HG03439 (cell line): Measurements from ENCODE around the gene CD4.

ENCODE experiments used
- ATAC-seq: cut with Tn5 transposase; IDR thresholded peaks from one replicate; pipeline ENCODE4 v1.9.1; 2021; ENCODE audit warnings: mild to moderate bottlenecking, moderate library complexity; ENCODE audit not compliant: unreplicated experiment

The CD4 gene

DNA sequence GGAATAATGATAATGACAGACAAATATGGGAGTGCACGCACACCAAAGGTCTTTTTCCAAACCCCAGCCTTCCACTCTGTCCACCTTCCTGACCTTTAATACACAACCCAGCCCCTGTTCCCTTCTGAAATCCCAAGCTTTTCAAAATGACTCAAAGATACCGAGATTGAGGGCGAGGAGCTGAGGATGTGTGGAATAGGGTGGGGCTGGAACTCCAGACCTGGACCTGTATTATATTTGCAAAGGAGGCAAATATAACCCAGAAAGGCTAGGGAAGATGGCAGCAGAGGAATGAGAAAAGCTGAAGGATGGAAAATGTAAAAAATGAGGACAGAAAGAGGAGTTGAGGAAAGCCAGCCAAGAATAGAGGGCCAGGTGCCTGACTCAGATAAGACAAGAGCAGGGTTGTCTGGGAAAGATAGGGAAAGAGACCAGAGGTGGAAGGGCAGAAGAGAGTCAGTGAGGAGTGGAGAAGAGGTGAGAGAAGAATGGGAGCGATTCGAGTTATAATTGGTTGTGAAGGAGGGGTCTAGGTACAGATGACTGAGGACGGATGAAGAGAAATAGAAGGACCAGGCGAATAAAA is 24.2 kb upstream of the CD4 start:
- no peak for ATAC-seq

DNA sequence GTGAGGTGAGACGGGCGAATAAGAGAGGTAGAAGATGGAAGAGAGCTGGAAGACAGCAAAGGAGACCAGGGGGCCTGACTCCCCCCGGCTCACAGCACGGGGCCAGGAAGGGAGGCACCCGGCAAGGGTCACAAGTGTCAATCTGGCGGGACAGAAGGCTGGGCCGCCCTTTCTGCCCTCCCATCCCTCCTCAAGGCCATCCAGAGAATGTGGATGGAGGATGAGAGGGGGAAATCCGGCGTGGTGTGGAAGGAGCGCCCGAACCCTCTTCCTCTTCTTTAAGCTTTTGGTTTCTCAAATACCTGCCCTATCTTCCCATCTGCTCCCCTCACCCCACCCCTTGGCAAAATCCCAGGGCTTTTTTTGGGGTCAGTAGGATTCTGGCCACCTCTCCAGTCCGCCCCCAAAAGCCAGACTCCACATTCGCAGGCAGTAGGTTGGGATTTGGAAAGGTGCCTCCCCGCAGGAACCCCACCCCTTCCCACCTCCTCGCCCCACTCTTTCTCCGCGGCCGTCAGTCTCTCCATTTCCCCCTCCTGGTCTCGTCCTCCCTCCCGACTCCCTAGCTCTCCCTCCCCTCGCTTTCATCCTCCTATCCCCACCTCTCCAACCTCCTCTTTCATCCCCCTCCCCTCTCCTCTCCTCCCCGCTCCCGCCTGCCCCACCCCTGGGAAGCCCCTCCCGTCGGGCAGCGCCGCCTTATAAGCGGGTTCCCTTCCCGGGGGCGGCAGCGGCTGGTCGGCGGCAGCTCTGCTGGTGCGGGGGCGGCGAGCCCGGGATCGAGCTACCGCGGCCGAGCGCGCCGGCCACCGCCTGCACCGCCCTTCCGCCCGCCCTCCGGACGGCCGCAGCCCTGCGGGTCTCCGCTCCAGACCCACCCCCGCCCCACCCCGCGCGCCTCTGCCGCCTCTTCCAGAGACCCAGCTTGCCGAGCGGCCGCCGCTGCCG is 23.4 kb upstream of the CD4 start, which contains the start of gene PTMS:
Gene PTMS, plus strand, starts transcription at position 730 of the 948 bp plus-strand sequence. CDS start 343 bp downstream, outside the sequence.
- ATAC-seq: peak; percentile 7

DNA sequence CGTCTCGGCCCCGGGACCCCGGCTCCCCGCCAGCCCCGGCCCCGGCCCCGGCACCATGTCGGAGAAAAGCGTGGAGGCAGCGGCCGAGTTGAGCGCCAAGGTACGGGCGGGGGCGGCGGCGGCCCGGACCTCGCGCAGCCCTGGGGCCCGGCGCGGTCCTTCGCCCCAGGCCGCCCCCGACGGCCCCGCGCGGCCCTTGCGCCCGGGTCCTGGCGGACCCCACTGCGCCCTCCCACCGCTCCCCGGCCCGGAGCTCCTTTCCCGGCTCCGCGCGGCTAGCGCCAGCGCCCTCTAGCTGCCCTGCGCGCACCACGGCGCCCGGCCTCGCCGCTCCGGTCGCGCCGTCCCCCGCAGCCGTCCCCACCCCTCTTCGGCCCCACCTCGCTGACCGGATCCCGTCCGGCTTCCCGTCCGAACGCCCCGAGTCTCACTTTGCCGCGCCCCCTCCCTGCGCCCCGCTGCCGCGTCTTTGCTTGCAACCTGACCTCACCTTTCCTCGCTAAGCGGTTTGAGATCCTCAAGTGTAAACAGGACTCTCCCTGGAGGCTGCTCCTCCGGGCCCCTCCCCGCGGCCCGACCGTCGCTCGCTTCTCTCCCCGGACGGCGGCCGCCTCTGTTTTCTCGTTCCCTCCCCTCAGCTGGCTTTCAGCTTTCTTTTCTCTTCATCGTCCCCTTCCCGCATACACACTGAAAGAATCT is 22.5 kb upstream of the CD4 start:
- peak; percentile 57 for ATAC-seq

DNA sequence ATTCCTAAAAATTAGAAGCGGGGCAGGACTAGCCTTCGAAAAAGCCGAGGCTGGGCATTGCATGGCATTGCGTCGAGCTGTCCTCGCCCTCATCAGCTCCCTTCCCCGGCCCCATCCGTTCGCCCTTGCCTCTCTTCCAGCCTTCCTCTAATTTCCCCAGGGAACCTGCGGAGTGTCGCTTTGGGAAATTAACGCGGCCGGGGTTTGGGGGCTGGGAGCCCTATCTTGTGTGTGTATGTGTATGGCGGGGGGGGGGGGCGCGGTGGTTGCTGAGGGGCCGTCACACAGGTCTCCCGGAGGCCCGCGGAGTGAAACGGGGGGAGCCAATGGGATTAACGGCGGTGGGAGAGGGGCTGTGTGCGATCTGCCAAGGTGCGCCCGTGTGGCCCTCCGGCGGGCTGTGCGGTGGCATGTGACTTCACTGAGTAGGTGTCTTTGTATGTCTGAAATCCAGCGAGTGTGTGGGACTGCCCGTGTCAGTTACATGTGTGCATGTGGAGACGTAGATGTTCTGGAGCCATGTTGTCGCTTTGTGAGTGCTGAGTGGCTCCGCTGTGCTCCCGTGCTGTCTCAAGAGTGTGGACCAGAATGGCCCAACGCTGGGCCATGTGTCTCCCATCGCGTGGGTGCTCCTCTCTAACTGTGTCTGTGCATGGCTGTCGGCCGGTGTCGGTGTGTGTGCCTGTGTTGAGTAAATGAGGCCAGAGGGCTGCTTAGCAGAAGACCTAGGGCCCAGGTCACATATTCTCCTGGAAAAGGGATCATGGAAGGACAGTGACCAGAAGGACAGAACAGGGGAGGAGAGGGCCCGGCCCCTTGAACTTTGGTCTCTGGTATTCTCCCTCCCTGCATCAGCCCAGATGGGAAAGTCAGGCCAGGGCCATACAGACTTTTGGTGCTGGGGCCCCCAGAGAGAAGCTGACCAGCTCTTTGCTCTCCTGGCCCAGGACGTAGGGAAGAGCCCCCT is 21.7 kb upstream of the CD4 start:
- no peak for ATAC-seq

DNA sequence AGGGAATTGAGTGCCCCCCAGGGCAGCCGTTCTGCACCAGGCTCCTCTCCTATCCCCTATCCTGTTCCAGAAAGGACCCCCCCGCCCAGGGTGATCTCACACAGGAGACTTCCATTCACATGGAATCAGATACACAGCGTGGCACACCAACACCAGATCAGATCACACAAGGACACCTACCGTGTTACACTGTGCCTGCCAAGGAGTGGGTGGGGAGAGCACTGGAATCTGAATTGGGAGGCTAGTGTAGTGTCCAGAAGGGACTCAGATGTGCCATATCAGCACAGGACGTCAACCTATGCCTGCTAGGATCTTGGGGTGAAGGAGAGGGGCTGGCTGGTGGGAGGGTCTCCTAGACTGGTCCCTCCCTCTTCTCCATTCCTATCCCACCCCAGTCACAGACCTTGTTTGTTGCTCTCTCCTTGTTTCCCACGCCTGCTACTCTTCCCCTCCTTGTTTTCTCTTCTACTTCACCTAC is 20.9 kb upstream of the CD4 start:
- ATAC-seq: no peak

DNA sequence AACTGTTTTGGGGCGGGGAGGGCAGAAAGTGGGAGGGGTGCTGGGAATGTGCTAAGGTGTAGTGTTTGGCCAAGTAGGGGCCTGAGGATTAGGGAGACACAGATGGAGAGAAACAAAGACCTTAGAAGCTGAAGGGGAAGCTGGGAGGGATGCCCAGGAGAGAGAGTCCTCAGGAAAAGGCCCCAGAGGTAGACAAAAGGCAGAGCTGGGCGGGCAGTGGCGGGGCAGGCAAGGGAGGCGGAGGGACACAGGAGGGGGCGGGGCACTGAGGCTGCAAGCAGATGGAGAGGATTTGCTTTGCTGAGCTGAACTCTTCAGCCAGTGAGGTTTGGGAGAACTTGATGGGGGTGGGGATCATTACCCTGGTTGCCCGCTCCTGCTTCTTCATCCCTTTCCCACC is 20.3 kb upstream of the CD4 start:
- no peak for ATAC-seq

DNA sequence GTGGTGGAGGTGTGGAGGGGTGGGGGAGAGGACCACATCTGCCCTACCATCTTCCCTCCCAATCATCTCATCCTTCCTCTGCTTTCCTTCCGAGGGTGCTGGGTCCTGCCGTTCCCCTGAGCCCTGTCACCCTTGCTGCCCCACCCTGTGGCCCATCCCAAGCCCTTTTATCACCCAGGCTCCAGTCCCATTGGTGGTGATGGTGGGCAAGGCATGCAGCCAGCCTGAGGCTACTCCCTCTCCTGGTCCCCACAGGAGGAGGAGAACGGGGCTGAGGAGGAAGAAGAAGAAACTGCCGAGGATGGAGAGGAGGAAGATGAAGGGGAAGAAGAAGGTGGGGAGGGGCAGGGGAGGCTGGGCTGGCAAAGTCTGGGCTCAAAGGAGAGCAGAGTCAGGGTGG is 19.7 kb upstream of the CD4 start:
- ATAC-seq: no peak

DNA sequence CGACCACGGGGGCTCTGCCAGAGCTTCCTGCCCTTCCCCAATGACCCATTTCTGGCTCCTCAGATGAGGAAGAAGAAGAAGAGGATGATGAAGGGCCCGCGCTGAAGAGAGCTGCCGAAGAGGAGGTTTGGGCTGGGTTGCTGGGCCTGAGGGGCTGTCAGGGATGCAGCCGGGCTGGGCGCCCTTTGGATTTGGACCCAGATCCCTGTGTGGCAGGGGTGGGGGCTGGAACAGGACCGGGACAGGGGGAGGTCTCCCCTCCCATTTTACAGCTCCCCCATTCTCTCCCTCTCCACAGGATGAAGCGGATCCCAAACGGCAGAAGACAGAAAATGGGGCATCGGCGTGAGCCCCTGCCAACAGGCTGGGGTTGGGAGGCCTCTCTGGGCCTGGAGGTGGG is 19.2 kb upstream of the CD4 start:
- no peak for ATAC-seq

DNA sequence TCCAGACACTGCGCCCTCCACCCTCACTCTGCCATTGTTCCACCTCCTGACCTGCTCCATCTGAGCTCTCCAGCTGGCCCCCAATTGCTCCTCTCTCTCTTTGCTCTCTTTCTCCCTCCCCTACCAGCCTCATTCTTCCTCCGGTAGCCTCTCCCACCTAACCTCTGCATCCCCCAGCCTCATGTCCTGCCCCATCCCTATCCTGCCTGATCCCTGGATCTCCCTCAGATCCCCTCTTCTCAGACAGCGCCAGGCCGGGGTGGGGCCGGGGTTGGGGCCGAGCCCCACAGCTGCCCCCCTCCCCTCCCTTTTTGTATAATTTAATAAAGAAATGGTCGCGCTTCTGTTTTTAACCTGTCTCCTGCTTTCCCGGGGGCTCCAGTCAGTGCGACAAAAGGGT is 18.7 kb upstream of the CD4 start:
- no peak for ATAC-seq

DNA sequence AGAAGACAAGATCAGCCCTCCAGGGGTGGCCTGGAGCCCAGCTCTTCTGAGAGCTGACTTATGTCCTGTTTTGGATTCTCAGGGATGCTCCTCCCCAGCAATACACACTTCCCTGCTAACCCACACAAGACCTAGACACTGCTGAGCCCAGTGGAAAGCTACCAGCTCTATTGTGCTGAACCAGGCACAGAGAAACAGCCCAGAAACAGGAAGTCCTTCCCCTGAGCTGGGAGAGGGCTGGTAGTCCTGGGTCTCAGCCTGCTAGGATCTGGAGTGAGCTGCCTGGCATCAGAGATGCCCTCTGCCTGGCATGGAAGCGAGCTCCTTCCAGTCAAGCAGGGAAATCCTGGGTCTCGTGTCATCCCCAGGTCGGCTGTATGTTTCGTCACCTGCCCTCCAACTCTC is 18.2 kb upstream of the CD4 start:
- no peak for ATAC-seq

DNA sequence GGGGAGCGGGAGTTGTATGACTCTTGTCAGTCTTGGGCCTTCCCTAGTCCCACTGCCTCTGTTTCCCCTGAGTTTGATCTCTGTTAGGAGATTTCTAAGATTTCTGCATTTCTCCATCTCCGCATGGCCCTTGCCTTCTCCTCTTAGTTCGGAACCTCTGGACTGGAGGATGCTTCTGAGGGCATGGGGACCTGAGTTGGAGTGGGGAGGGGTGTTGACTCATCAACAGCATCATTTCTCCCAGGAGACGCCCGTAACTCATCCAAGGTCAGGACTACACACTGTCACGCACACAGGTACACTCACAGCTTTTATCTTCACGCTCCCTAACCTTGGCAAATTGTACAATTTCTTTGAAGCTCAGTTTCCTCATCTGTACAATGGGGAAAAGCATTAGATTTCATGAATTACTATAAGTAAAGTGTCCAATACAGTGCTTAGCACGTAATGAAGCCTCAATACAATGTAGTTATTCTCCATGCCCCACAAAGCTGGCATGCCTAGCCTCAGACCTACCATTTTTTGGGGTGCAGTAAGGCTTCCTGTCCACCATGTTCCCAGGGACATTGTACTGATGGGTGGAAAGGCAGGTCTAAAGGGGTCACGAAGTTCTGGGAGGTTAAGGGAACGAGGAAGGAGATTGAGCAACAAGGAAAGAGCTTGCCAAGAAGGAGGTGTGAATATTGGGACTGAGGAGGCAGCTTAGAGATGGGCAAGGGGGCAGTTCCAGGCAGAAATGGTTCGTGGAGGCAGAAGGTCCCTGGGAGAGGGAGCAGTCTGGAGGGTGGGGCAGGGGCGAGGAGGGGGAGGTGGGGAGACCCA is 17.6 kb upstream of the CD4 start:
- no peak for ATAC-seq

DNA sequence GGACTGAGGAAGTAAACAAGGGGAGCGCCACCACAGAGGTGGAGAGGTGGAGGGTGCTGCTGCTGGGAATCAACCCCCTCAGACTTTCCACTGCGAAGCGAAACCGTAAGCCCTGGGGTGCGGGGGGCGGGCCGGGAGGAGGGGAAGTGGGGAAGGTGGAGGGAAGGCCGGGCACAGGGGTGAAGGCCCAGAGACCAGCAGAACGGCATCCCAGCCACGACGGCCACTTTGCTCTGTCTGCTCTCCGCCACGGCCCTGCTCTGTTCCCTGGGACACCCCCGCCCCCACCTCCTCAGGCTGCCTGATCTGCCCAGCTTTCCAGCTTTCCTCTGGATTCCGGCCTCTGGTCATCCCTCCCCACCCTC is 17.0 kb upstream of the CD4 start, which contains the start of gene LAG3:
Gene LAG3, plus strand, starts transcription at position 190 of the 365 bp plus-strand sequence. CDS start 333 bp downstream, outside the sequence.
- ATAC-seq: no peak

DNA sequence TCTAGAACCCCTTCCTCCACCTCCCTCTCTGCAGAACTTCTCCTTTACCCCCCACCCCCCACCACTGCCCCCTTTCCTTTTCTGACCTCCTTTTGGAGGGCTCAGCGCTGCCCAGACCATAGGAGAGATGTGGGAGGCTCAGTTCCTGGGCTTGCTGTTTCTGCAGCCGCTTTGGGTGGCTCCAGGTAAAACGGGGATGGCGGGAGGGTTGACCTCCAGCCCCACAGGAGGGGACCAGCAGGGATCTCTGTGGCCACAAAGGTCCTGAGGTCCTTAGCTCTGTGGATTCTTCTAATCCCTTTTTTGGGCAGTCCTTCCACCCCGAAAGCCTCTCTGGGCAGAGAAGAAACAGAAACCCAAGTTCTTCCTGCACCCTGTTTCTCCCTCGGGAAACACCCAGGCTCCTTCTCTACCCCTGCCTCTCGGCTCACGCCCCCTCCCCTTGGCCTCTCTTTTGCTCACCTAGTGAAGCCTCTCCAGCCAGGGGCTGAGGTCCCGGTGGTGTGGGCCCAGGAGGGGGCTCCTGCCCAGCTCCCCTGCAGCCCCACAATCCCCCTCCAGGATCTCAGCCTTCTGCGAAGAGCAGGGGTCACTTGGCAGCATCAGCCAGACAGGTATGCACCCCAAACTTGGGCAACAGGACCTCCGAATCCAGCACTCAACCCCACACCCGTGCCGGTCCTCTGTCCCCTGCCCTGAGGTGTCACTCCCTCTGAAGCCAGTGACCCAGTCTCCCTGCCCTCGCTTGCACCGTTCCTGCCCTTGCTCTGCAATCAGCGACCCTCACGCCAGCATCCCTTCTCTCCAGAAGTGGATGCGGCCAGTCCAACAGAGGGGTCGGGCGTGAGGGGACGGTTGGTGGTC is 16.4 kb upstream of the CD4 start:
- no peak for ATAC-seq

DNA sequence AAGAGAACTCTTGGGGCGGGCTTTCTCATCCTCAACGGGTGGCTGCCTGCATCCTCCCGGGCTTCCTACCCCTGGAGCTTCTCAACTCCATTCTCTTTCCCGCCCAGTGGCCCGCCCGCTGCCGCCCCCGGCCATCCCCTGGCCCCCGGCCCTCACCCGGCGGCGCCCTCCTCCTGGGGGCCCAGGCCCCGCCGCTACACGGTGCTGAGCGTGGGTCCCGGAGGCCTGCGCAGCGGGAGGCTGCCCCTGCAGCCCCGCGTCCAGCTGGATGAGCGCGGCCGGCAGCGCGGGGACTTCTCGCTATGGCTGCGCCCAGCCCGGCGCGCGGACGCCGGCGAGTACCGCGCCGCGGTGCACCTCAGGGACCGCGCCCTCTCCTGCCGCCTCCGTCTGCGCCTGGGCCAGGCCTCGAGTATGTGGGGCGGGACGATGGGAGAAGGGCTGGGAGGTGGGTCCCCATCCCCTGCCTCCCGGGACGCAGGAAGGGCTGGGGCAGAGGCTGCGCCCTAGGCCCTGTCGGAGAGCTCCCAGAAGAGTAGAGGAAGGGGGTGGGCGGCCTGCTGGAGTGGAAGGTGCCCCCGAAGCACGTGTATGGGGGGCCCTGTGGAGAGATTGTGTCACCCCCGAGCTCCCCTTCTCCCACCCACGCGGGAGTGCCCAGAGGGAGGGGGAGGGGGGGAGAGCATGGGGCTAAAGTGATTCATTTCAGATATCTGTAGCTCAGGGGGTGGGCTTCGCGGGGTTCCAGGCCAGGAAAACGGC is 15.6 kb upstream of the CD4 start:
- no peak for ATAC-seq

DNA sequence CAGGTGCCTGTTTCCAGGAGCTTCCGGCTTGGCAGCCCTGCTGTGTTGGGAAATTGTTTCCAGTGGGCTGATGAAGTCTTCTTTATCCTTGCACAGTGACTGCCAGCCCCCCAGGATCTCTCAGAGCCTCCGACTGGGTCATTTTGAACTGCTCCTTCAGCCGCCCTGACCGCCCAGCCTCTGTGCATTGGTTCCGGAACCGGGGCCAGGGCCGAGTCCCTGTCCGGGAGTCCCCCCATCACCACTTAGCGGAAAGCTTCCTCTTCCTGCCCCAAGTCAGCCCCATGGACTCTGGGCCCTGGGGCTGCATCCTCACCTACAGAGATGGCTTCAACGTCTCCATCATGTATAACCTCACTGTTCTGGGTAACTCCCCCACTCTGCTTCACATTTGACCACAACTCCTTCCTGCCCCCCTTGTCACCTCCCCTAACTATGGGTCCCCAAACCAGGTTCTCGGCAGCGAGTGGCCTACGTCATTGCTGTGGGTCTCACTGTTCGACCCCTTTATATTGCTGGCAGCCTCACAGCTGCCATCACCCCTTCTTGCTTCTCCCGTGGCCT is 14.7 kb upstream of the CD4 start:
- ATAC-seq: no peak

DNA sequence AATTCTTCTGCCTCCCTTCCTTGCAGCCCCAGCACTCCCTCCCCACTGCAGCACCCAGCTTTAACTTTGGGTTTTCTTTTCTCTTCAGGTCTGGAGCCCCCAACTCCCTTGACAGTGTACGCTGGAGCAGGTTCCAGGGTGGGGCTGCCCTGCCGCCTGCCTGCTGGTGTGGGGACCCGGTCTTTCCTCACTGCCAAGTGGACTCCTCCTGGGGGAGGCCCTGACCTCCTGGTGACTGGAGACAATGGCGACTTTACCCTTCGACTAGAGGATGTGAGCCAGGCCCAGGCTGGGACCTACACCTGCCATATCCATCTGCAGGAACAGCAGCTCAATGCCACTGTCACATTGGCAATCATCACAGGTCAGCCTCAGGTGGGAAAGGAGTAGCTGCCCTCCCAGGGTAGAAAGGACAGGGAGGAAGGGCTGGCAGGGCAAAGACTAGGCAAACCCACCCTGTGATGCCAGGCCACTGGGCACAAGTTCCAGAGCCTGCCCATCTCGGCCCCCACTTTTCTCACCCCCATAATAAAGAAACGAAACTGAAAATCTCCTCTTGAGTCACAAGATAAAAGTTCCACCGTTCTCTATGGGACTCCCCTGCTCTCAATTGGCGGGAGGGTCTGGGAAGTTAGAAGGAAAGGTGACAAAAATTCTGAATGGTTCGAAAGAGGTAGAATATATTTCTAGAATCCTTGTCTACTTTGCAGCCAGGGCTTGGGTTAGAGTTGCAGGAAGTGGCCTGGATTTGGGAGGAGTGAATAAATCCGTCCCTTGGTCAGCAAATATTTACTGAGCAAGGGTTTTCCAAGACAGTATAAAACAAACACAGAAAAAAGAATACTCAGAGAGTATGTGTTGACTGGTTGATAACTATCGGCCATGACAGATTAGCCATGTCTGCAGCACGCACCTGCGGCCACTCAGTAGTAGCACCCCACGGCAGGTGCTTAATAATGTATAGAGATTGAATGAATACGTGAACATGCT is 13.8 kb upstream of the CD4 start:
- ATAC-seq: no peak
